Astrocyte (in vitro differentiated cells and primary cell): ENCODE data around the gene ATF3. TPM values are rescaled to one million over a fixed set of nuclear protein-coding genes. Genes with fewer than 3 reads are reported as not detected.

Experiments
- DNase-seq: peaks from one replicate; pipeline ENCODE4 v3.0.0-alpha.2; 2010; ENCODE audit warnings: low read depth
- FAIRE-seq: peaks from 2 replicates; lab custom pipeline; 2011; peaks lifted over from hg19 to GRCh38; lab: Jason Lieb, UNC
- H2AFZ ChIP-seq: 2 replicates; pipeline ENCODE4 v1.6.0; 2012; ENCODE audit warnings: low read depth, low read length, inconsistent platforms
- H3K27ac ChIP-seq: 2 replicates; pipeline ENCODE4 v1.5.1; 2011; ENCODE audit warnings: low read depth, low read length, inconsistent platforms
- H3K27me3 ChIP-seq: 2 replicates; pipeline ENCODE4 v1.6.0; 2011; ENCODE audit warnings: low read length, inconsistent platforms; ENCODE audit not compliant: insufficient read depth
- H3K36me3 ChIP-seq: 2 replicates; pipeline ENCODE4 v1.5.1; 2011; ENCODE audit warnings: low read length, inconsistent platforms; ENCODE audit not compliant: insufficient read depth
- H3K4me1 ChIP-seq: 2 replicates; pipeline ENCODE4 v1.5.1; 2011; ENCODE audit warnings: low read length, inconsistent platforms; ENCODE audit not compliant: insufficient read depth
- H3K4me2 ChIP-seq: 2 replicates; pipeline ENCODE4 v1.6.0; 2012; ENCODE audit warnings: low read length, inconsistent platforms
- H3K4me3 ChIP-seq: 2 replicates; pipeline ENCODE4 v1.5.1; 2011; ENCODE audit warnings: low read depth, mild to moderate bottlenecking, low read length, inconsistent platforms; ENCODE audit not compliant: insufficient read depth
- H3K79me2 ChIP-seq: 2 replicates; pipeline ENCODE4 v1.6.0; 2012; ENCODE audit warnings: mild to moderate bottlenecking, low read length, inconsistent platforms; ENCODE audit not compliant: insufficient read depth
- H3K9ac ChIP-seq: 2 replicates; pipeline ENCODE4 v1.6.0; 2012; ENCODE audit warnings: mild to moderate bottlenecking, low read length, inconsistent platforms
- H3K9me3 ChIP-seq: 2 replicates; pipeline ENCODE4 v1.5.1; 2012; ENCODE audit warnings: low read depth, mild to moderate bottlenecking, low read length, inconsistent platforms; ENCODE audit not compliant: insufficient read depth
- H4K20me1 ChIP-seq: 2 replicates; pipeline ENCODE4 v1.6.0; 2012; ENCODE audit warnings: low read length, inconsistent platforms; ENCODE audit not compliant: insufficient read depth
- H3K27ac Mint-ChIP-seq: one replicate; pipeline ENCODE4 v1.8.0; 2021; ENCODE audit warnings: mild to moderate bottlenecking, mixed read lengths; ENCODE audit not compliant: unreplicated experiment
- H3K27me3 Mint-ChIP-seq: one replicate; pipeline ENCODE4 v1.8.0; 2021; ENCODE audit warnings: low read depth, mixed read lengths; ENCODE audit not compliant: unreplicated experiment
- H3K36me3 Mint-ChIP-seq: one replicate; pipeline ENCODE4 v1.8.0; 2021; ENCODE audit warnings: low read depth, mixed read lengths; ENCODE audit not compliant: unreplicated experiment
- H3K4me1 Mint-ChIP-seq: one replicate; pipeline ENCODE4 v1.8.0; 2021; ENCODE audit warnings: low read depth, mixed read lengths; ENCODE audit not compliant: unreplicated experiment
- H3K4me3 Mint-ChIP-seq: one replicate; pipeline ENCODE4 v1.8.0; 2021; ENCODE audit warnings: mild to moderate bottlenecking, moderate library complexity, mixed read lengths; ENCODE audit not compliant: unreplicated experiment
- H3K9me3 Mint-ChIP-seq: one replicate; pipeline ENCODE4 v1.8.0; 2021; ENCODE audit warnings: mild to moderate bottlenecking, mixed read lengths; ENCODE audit not compliant: unreplicated experiment
- EZH2 ChIP-seq: IDR thresholded peaks from 2 replicates; pipeline ENCODE4 v1.6.1; 2012; ENCODE audit warnings: mild to moderate bottlenecking, low read length, inconsistent platforms; ENCODE audit not compliant: insufficient read depth
- total RNA-seq: library from RNA; stranded (reverse); gene quantifications from 2 replicates; pipeline ENCODE4 v1.2.1, GENCODE V29; 2021
- TF ChIP-seq, protein P1 (sequence below): IDR thresholded peaks from 2 replicates; pipeline ENCODE4 v1.5.1; 2011; ENCODE audit warnings: low read depth, mild to moderate bottlenecking, inconsistent platforms, low read length, moderate library complexity; ENCODE audit not compliant: insufficient read depth

The ATF3 gene
- total RNA-seq, 1 donor from 2014 or later, result 87.6 TPM

DNA sequence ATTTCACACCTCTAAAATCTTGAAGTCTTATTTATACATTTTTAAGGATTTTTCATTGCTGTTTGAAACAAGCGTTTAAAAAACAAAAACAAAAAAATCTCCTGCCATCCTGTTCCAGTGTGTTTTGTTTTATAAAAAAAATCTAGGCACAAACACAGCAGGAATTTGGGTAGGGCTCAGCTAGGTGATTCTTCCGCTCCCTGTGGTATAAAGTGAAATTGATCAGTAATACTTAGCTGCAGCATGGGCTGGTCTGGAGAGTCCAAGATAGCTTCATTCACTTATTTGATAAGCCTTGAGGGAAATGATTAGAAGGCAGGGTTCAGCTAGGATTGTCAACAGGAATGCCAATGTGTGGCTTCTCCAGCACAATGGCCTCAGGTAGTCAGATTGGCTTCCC, 25.7 kb downstream of the ATF3 start:
- no peak overlapping the region for H3K4me3 Mint-ChIP-seq
- H3K9me3 Mint-ChIP-seq, result peaks cover 9% of the 10 kb centered on the region
- H3K4me1 Mint-ChIP-seq, result peaks cover 11% of the 10 kb centered on the region

DNA sequence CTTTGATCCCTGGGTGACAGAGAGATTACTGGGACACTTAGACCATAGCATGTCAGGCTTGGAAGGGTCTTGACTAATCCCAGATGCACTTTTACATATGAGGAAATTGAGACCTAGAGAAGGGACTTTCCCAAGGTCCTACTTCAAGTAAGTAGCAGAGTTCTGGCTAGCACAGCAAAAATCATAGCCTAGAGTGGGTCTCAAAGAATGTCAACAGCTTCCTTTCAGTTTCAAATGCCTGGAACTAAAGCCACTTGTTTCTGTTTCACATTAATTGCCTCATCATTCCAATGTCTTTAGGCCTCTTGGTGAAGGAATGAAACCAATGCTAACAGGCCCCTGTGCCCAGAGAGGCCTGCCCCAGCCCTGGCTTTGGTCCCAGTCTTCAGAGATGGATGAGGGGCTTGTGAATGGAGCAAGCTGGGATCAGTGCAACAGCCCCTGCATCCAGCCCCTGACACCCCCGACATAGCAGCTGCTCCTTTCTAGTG, 26.6 kb downstream of the ATF3 start:
- FAIRE-seq, result no peak
- H3K27ac Mint-ChIP-seq, result peak overlapping the region; percentile 60
- no peak overlapping the region for H3K4me3 ChIP-seq

More for the DNA sequence above, 25.7 kb downstream of the ATF3 start:
- Histone ChIP-seq H3K4me3 (no peak overlapping the region), H3K36me3 (no peaks in the 10 kb centered on the region), H2AFZ (no peak overlapping the region), H3K79me2 (no peaks in the 10 kb centered on the region), H3K27ac (no peak overlapping the region), H4K20me1 (no peaks in the 10 kb centered on the region), H3K4me1 (peaks cover 37% of the 10 kb centered on the region), H3K27me3 (no peaks in the 10 kb centered on the region), H3K4me2 (no peak overlapping the region), H3K9me3 (no peaks in the 10 kb centered on the region), H3K9ac (no peak overlapping the region)
- TF ChIP-seq, protein P1, sequence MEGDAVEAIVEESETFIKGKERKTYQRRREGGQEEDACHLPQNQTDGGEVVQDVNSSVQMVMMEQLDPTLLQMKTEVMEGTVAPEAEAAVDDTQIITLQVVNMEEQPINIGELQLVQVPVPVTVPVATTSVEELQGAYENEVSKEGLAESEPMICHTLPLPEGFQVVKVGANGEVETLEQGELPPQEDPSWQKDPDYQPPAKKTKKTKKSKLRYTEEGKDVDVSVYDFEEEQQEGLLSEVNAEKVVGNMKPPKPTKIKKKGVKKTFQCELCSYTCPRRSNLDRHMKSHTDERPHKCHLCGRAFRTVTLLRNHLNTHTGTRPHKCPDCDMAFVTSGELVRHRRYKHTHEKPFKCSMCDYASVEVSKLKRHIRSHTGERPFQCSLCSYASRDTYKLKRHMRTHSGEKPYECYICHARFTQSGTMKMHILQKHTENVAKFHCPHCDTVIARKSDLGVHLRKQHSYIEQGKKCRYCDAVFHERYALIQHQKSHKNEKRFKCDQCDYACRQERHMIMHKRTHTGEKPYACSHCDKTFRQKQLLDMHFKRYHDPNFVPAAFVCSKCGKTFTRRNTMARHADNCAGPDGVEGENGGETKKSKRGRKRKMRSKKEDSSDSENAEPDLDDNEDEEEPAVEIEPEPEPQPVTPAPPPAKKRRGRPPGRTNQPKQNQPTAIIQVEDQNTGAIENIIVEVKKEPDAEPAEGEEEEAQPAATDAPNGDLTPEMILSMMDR, result no peak
- TF ChIP-seq EZH2, result no peak
- no peaks in the 10 kb centered on the region for H3K36me3 Mint-ChIP-seq
- DNase-seq (no peak), FAIRE-seq (no peak)
- H3K27ac Mint-ChIP-seq, result no peak overlapping the region
- peaks cover 9% of the 10 kb centered on the region for H3K27me3 Mint-ChIP-seq

DNA sequence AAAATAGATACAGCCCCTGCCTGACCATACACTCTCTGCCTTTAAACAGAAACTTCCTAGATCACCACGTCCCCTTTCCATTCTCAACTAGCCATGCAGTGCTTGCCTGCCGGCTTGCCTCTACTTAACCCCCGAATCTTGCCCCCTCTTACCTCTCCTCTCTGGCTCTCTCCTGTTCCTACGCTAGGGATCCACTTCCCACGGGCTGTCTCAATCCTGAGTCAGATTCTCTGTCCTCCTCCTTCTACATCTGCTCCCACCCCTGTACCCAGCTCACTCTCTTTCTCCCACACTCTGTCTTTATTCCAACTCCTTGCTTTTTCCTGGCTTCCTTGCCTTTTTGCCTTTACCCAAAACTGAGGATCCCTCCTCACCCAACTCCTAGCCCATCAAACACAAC, 29.3 kb downstream of the ATF3 start:
- Histone ChIP-seq H3K36me3 (no peaks in the 10 kb centered on the region), H3K27ac (peak overlapping the region; percentile 92), H3K9me3 (no peaks in the 10 kb centered on the region), H2AFZ (no peak overlapping the region), H3K9ac (peak overlapping the region; percentile 85), H3K79me2 (no peaks in the 10 kb centered on the region), H3K4me3 (peak overlapping the region; percentile 23), H3K4me2 (peak overlapping the region; percentile 82), H3K27me3 (no peaks in the 10 kb centered on the region), H4K20me1 (no peaks in the 10 kb centered on the region), H3K4me1 (peaks cover 39% of the 10 kb centered on the region)
- no peak for FAIRE-seq
- no peak for TF ChIP-seq EZH2
- TF ChIP-seq, protein P1, result no peak
- H3K9me3 Mint-ChIP-seq, result peaks cover 6% of the 10 kb centered on the region
- peaks cover 24% of the 10 kb centered on the region for H3K27me3 Mint-ChIP-seq
- DNase-seq, result peak; percentile 53
- H3K4me3 Mint-ChIP-seq, result peak overlapping the region; percentile 51
- no peaks in the 10 kb centered on the region for H3K36me3 Mint-ChIP-seq
- peaks cover 11% of the 10 kb centered on the region for H3K4me1 Mint-ChIP-seq
- H3K27ac Mint-ChIP-seq, result peak overlapping the region; percentile 62

More for the DNA sequence above, 26.6 kb downstream of the ATF3 start:
- Histone ChIP-seq H3K36me3 (no peaks in the 10 kb centered on the region), H3K27ac (no peak overlapping the region), H3K4me2 (no peak overlapping the region), H2AFZ (no peak overlapping the region), H3K27me3 (no peaks in the 10 kb centered on the region), H3K4me1 (peaks cover 39% of the 10 kb centered on the region), H4K20me1 (no peaks in the 10 kb centered on the region), H3K9me3 (no peaks in the 10 kb centered on the region), H3K9ac (no peak overlapping the region), H3K79me2 (no peaks in the 10 kb centered on the region)
- peaks cover 11% of the 10 kb centered on the region for H3K4me1 Mint-ChIP-seq
- no peak for TF ChIP-seq EZH2
- peaks cover 9% of the 10 kb centered on the region for H3K9me3 Mint-ChIP-seq
- peak; percentile 39 for DNase-seq
- no peak overlapping the region for H3K4me3 Mint-ChIP-seq
- peaks cover 19% of the 10 kb centered on the region for H3K27me3 Mint-ChIP-seq
- no peaks in the 10 kb centered on the region for H3K36me3 Mint-ChIP-seq
